HepG2 (cell line): ENCODE data around the gene ABHD4. TPM values are rescaled to one million over a fixed set of nuclear protein-coding genes. Genes with fewer than 3 reads are reported as not detected.
A peak's percentile ranks its signal among the peaks of the same experiment; 100 is the strongest.

Experiments
- ATM ChIP-seq: fragments of 450-650 bp; IDR thresholded peaks from 2 replicates; pipeline ENCODE4 v1.7.1; 2017; ENCODE audit warnings: mild to moderate bottlenecking, borderline replicate concordance
- CHCHD3 ChIP-seq: sonication (generic); formaldehyde crosslinking; IDR thresholded peaks from 2 replicates; pipeline ENCODE4 v1.8.0; 2022; ENCODE audit warnings: mild to moderate bottlenecking, missing genetic modification reagents, moderate library complexity
- FOXP1 ChIP-seq, 2 experiments: fragments of 450-650 bp in 1 of 2; IDR thresholded peaks; 2 replicates each; pipeline ENCODE4 v1.6.1; 2017 to 2018; ENCODE audit warnings: antibody characterized with exemption in 1 of 2
- HINFP ChIP-seq: sonication (generic); formaldehyde crosslinking; IDR thresholded peaks from 2 replicates; pipeline ENCODE4 v1.4.0; 2020; ENCODE audit warnings: low read depth, mild to moderate bottlenecking, missing genetic modification reagents
- IRF9 ChIP-seq: sonication (generic); formaldehyde crosslinking; IDR thresholded peaks from 2 replicates; pipeline ENCODE4 v1.8.0; 2022; ENCODE audit warnings: missing genetic modification reagents, mild to moderate bottlenecking, borderline replicate concordance
- ISL2 ChIP-seq: sonication (generic); formaldehyde crosslinking; IDR thresholded peaks from 2 replicates; pipeline ENCODE4 v1.5.0; 2020; ENCODE audit warnings: missing genetic modification reagents
- KDM5A ChIP-seq: fragments of 200-600 bp; sonication (generic); IDR thresholded peaks from 2 replicates; pipeline ENCODE4 v1.7.0; 2018; ENCODE audit warnings: antibody characterized with exemption, mild to moderate bottlenecking, low read length, borderline replicate concordance
- MED1 ChIP-seq: sonication (generic); formaldehyde crosslinking; IDR thresholded peaks from 2 replicates; pipeline ENCODE4 v1.4.0; 2020; ENCODE audit warnings: missing genetic modification reagents
- MEF2D ChIP-seq: sonication (generic); formaldehyde crosslinking; IDR thresholded peaks from 2 replicates; pipeline ENCODE4 v1.5.1; 2020; ENCODE audit warnings: mild to moderate bottlenecking, missing genetic modification reagents
- NCOA2 ChIP-seq: sonication (generic); formaldehyde crosslinking; IDR thresholded peaks from 2 replicates; pipeline ENCODE4 v1.8.0; 2022; ENCODE audit warnings: inconsistent platforms
- RBM22 ChIP-seq: fragments of 200-400 bp; formaldehyde crosslinking; optimal IDR thresholded peaks from 2 replicates; pipeline ENCODE3; 2017; ENCODE audit warnings: mild to moderate bottlenecking, low read length, moderate library complexity
- REST ChIP-seq, 2 experiments: IDR thresholded peaks; 2 replicates each; pipeline ENCODE4 v1.6.1; 2011 to 2012; ENCODE audit warnings: low read length in 2 of 2, borderline replicate concordance in 1 of 2, low read depth in 1 of 2, mild to moderate bottlenecking in 1 of 2, moderate library complexity in 1 of 2
- TP53 ChIP-seq: sonication (generic); formaldehyde crosslinking; conservative IDR thresholded peaks from 2 replicates; pipeline ENCODE4 v1.4.0; 2020; ENCODE audit warnings: missing genetic modification reagents
- ZBTB14 ChIP-seq: sonication (generic); formaldehyde crosslinking; IDR thresholded peaks from 2 replicates; pipeline ENCODE4 v1.4.0; 2020; ENCODE audit warnings: missing genetic modification reagents
- ZNF10 ChIP-seq: sonication (generic); formaldehyde crosslinking; IDR thresholded peaks from 2 replicates; pipeline ENCODE4 v1.4.0; 2020; ENCODE audit warnings: mild to moderate bottlenecking, low read depth, missing genetic modification reagents, borderline replicate concordance
- ZNF281 ChIP-seq: sonication (generic); formaldehyde crosslinking; IDR thresholded peaks from 2 replicates; pipeline ENCODE4 v1.4.0; 2020; ENCODE audit warnings: missing genetic modification reagents, borderline replicate concordance
- ZNF792 ChIP-seq: IDR thresholded peaks from 2 replicates; pipeline ENCODE4 v1.6.1; 2016
- polyA plus RNA-seq, 8 experiments: library from polyadenylated mRNA; depleted of rRNA in 3 of 8; stranded (reverse) in 7 of 8; unstranded in 1 of 8; fragments of >200 nt; fragmentation: Illumina TruSeq in 4 of 8; extraction: Trizol in 4 of 8; gene quantifications; 2 replicates each; pipeline versions ENCODE4 v1.2.1 to v1.2.3, GENCODE V29; 2011 to 2016; ENCODE audit warnings: low read depth in 4 of 8, missing spikeins in 1 of 8, mixed read lengths in 1 of 8; ENCODE audit not compliant: insufficient read depth in 1 of 8
- total RNA-seq, 5 experiments: library from RNA; depleted of rRNA; stranded (reverse); fragments of >200 nt; fragmentation: Illumina TruSeq; extraction: Trizol; gene quantifications; 2 replicates each; pipeline ENCODE4 v1.2.3, GENCODE V29; 2016; ENCODE audit warnings: low read depth in 1 of 5

ABHD4 gene
- total and polyA plus RNA-seq, 2 of the 13 experiments (the other 11 are each of a cell fraction or from before 2014, with no cell fraction given): 16.1 to 47.5 TPM

GRCh38 chr14:22561661-22562579 is 36.2 kb upstream of the ABHD4 start (continued):
- TF ChIP-seq ZBTB14 (no peak), ISL2 (CRISPR knock-in tag) (no peak), FOXP1 (IDR thresholded peaks at IDR 0.05) (no peak), FOXP1 (CRISPR knock-in tag; IDR thresholded peaks at IDR 0.05) (peak; percentile 42; the same call in 1 of the 2 replicates), RBM22 (peak; percentile 73), NCOA2 (no peak), ZNF792 (CRISPR knock-in tag) (no peak), ATM (no peak), TP53 (CRISPR knock-in tag) (no peak), MEF2D (CRISPR knock-in tag) (no peak), REST (IDR thresholded peaks at IDR 0.05; ENCODE audit: borderline replicate concordance in 1 of 2, low read depth in 1 of 2, low read length in 2 of 2) (no peak), KDM5A (no peak), IRF9 (CRISPR knock-in tag) (0 out of 2 replicates have a peak, but pooled peaks have one; percentile 62), HINFP (CRISPR knock-in tag) (no peak), MED1 (CRISPR knock-in tag) (no peak), CHCHD3 (CRISPR knock-in tag) (no peak), ZNF10 (no peak), ZNF281 (CRISPR knock-in tag) (0 out of 2 replicates have a peak, but pooled peaks have one; percentile 23)
